ENCODE data around the gene TMEM132D. TPM values are rescaled to one million over a fixed set of nuclear protein-coding genes. Genes with fewer than 3 reads are reported as not detected.

The TMEM132D gene
- total and polyA plus RNA-seq, 2 of the 4 experiments (the other 2 are of a cell fraction) = not detected

GRCh38 chr12:129234209-129234608, 669.6 kb downstream of the TMEM132D start:
- Histone ChIP-seq H2AFZ (replicated peaks; ENCODE audit: low read length, poor library complexity) (no peak overlapping the region), H3K4me3 (ENCODE audit: insufficient read depth, low read depth, low read length) (no peak overlapping the region), H4K5ac (ENCODE audit: low read depth, low read length) (no peak overlapping the region), H3K56ac (ENCODE audit: extremely low read depth, insufficient read depth, low read length) (no peak overlapping the region), H4K8ac (ENCODE audit: low read depth in 2 of 2, low read length in 2 of 2) (no peak overlapping the region), H3K9ac (ENCODE audit: low read depth, low read length) (no peak overlapping the region), H3K4me1 (ENCODE audit: control insufficient read depth, insufficient read depth, low read length) (no peaks in the 10 kb centered on the region), H3K9me1 (ENCODE audit: insufficient read depth, low read length) (no peaks in the 10 kb centered on the region), H2BK15ac (ENCODE audit: low read depth, low read length) (no peak overlapping the region), H3K9me3 (ENCODE audit: control insufficient read depth, insufficient read depth, low read length) (peaks cover 19% of the 10 kb centered on the region), H2AK5ac (ENCODE audit: low read depth, low read length) (no peak overlapping the region), H3K23ac (ENCODE audit: low read depth, low read length) (no peak overlapping the region), H3K27ac (ENCODE audit: insufficient read depth, low read length) (no peak overlapping the region), H3K18ac (ENCODE audit: low read depth, low read length) (no peak overlapping the region), H3K4me2 (ENCODE audit: low read depth, low read length) (no peak overlapping the region), H3K4ac (ENCODE audit: low read depth, low read length) (no peak overlapping the region), H3K27me3 (ENCODE audit: control insufficient read depth, insufficient read depth, low read length) (no peaks in the 10 kb centered on the region), H2AK9ac (replicated peaks; ENCODE audit: low read depth, low read length, poor library complexity) (no peak overlapping the region), H2BK20ac (ENCODE audit: low read depth, low read length) (no peak overlapping the region), H4K91ac (ENCODE audit: insufficient read depth, low read depth, low read length) (no peak overlapping the region), H3K14ac (replicated peaks; ENCODE audit: low read depth, low read length) (no peak overlapping the region), H3K36me3 (ENCODE audit: control insufficient read depth, insufficient read depth, low read length) (no peaks in the 10 kb centered on the region), H2BK120ac (ENCODE audit: low read depth, low read length) (no peak overlapping the region), H3K79me1 (ENCODE audit: low read depth in 1 of 2, low read length in 2 of 2) (no peaks in the 10 kb centered on the region), H2BK5ac (ENCODE audit: low read depth, low read length, poor library complexity, severe bottlenecking) (no peak overlapping the region), H4K20me1 (ENCODE audit: insufficient read depth, low read length) (no peaks in the 10 kb centered on the region)
- WGBS, 2 experiments (ENCODE audit: extremely low coverage in 2 of 2, insufficient read length in 1 of 2) = 22% methylated on average over 2 of the region's 6 CpGs; no CpG with 5 or more reads in 1 of the 2 experiments
- intact Hi-C loops (cut with micrococcal nuclease) (no loop called here), dilution Hi-C loops (cut with HindIII; ENCODE audit: low sequenced_read_pairs, unreplicated experiment) (no loop called here), in situ Hi-C loops (cut with MboI; ENCODE audit: low sequenced_read_pairs) (no loop called here)
- no TSS peak for BruUV-seq (replicated peaks)
- DNase-seq (no peak), ATAC-seq (ENCODE audit: low read depth) (no peak)
- no peak for TF ChIP-seq MAZ (IDR thresholded peaks at IDR 0.05; ENCODE audit: borderline replicate concordance, low read depth, low read length)
- no peak for TF ChIP-seq NFE2L2 (IDR thresholded peaks at IDR 0.05; ENCODE audit: low read depth, low read length)
- TF ChIP-seq, protein P1, sequence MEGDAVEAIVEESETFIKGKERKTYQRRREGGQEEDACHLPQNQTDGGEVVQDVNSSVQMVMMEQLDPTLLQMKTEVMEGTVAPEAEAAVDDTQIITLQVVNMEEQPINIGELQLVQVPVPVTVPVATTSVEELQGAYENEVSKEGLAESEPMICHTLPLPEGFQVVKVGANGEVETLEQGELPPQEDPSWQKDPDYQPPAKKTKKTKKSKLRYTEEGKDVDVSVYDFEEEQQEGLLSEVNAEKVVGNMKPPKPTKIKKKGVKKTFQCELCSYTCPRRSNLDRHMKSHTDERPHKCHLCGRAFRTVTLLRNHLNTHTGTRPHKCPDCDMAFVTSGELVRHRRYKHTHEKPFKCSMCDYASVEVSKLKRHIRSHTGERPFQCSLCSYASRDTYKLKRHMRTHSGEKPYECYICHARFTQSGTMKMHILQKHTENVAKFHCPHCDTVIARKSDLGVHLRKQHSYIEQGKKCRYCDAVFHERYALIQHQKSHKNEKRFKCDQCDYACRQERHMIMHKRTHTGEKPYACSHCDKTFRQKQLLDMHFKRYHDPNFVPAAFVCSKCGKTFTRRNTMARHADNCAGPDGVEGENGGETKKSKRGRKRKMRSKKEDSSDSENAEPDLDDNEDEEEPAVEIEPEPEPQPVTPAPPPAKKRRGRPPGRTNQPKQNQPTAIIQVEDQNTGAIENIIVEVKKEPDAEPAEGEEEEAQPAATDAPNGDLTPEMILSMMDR (conservative IDR thresholded peaks at IDR 0.05; ENCODE audit: low read depth, low read length) = no peak
- TF ChIP-seq MXI1 (IDR thresholded peaks at IDR 0.05; ENCODE audit: borderline replicate concordance, low read depth, low read length) = no peak
- TF ChIP-seq RFX5 (IDR thresholded peaks at IDR 0.05; ENCODE audit: low read depth, low read length) = no peak
- no peak for TF ChIP-seq CHD1 (IDR thresholded peaks at IDR 0.05; ENCODE audit: low read depth, low read length)
- TF ChIP-seq CEBPB (IDR thresholded peaks at IDR 0.05; ENCODE audit: low read depth, low read length) = no peak
- no peak for TF ChIP-seq SMC3 (IDR thresholded peaks at IDR 0.05; ENCODE audit: low read depth, low read length)
- no peak for TF ChIP-seq MAFK (IDR thresholded peaks at IDR 0.05; ENCODE audit: low read depth, low read length)
- no peak for TF ChIP-seq USF2 (IDR thresholded peaks at IDR 0.05; ENCODE audit: low read depth, low read length)
- ChIA-PET CTCF (no interaction called here), POLR2A (ENCODE audit: unreplicated experiment) (no interaction called here)
